Heart right ventricle (tissue), 16 donors: ENCODE measurements around the gene ARID4A. TPM values are rescaled to one million over a fixed set of nuclear protein-coding genes. Genes with fewer than 3 reads are reported as not detected.
A peak's percentile ranks its signal among the peaks of the same experiment; 100 is the strongest.

Source experiments
- ATAC-seq, 8 donors: fragments of 200-7000 bp; cut with Tn5 transposase; one replicate each; pipeline ENCODE4 v1.9.1; 2020; ENCODE audit warnings: mild to moderate bottlenecking in 8 of 8, moderate library complexity in 8 of 8, moderate number of reproducible peaks in 1 of 8
- DNase-seq, 2 donors: peaks; one replicate each; pipeline ENCODE4 v3.0.0-alpha.2; 2020
- H3K27ac ChIP-seq, 10 donors: fragments of 200-600 bp; sonication (generic) in 2 of 10; one replicate each; pipeline versions ENCODE4 v1.5.0 to v1.8.0; 2020 to 2022; ENCODE audit warnings: mild to moderate bottlenecking in 3 of 10
- H3K27me3 ChIP-seq, 7 donors: fragments of 200-600 bp; one replicate each; pipeline ENCODE4 v1.8.0; 2021 to 2022; ENCODE audit warnings: mild to moderate bottlenecking in 2 of 7
- H3K36me3 ChIP-seq, 9 donors: fragments of 200-600 bp; sonication (generic) in 1 of 9; one replicate each; pipeline versions ENCODE4 v1.5.0 to v1.8.0; 2020 to 2022; ENCODE audit warnings: mild to moderate bottlenecking in 2 of 9
- H3K4me1 ChIP-seq, 9 donors: fragments of 200-600 bp; sonication (generic) in 1 of 9; one replicate each; pipeline versions ENCODE4 v1.5.0 to v1.8.0; 2020 to 2022; ENCODE audit warnings: mild to moderate bottlenecking in 4 of 9
- H3K4me3 ChIP-seq, 10 donors: fragments of 200-600 bp; sonication (generic) in 2 of 10; one replicate each; pipeline versions ENCODE4 v1.5.0 to v1.8.0; 2020 to 2022; ENCODE audit warnings: mild to moderate bottlenecking in 7 of 10, moderate library complexity in 2 of 10
- H3K9me3 ChIP-seq, 11 donors: fragments of 200-600 bp in 10 of 11; sonication (generic) in 2 of 11; one replicate each; pipeline versions ENCODE4 v1.5.0 to v1.8.0; 2013 to 2022; ENCODE audit warnings: mild to moderate bottlenecking in 2 of 11, control low read depth in 1 of 11, moderate library complexity in 1 of 11
- WGBS, 2 donors: extraction: QIAGEN DNeasy Blood & Tissue Kit; methylation state at CpG; one replicate each; pipeline ENCODE4 v1.1.7; 2013; ENCODE audit warnings: inconsistent platforms in 1 of 2; 5-methylcytosine and 5-hydroxymethylcytosine counted together
- intact Hi-C, 10 donors: fragments of 100-400 bp; cut with DNase I; formaldehyde crosslinking; loops; one replicate each; pipeline versions ENCODE4 v1.11.1 to v1.14.2; 2022
- polyA plus RNA-seq, 2 donors: library from polyadenylated mRNA; stranded (reverse); fragments of 200-250 nt; gene quantifications; one replicate each; pipeline ENCODE4 v1.2.3, GENCODE V29; 2013
- total RNA-seq, 10 donors: library from RNA; stranded (reverse); fragmentation: NEBNext Ultra II Directional in 3 of 10; extraction: Animal tissue kit (Norgen Biotek cat#: 25700) in 3 of 10; gene quantifications; one replicate each; pipeline versions ENCODE4 v1.2.1 to v1.2.4, GENCODE V29; 2021 to 2023
- TF ChIP-seq, protein P1 (sequence below), 9 donors: fragments of 200-600 bp; sonication (generic) in 2 of 9; IDR thresholded peaks; one replicate each; pipeline versions ENCODE4 v1.5.0 to v1.8.0; 2021 to 2022; ENCODE audit warnings: antibody characterized with exemption in 9 of 9, mild to moderate bottlenecking in 5 of 9, moderate library complexity in 1 of 9
- donor health status: Arrhythmogenic right ventricular cardiomyopathy.
- donor health status: ischemic (EF 13 %, LVEDD 7.1; RV severe dilation, severe dysfunction).
- donor health status: healthy with polysubstance abuse.
- donor health status: DM: no; HTN: yes; CAD: no.
- donor health status: DM: no; HTN: no; CAD: no.
- donor health status: ischemic (EF 25% LVEDD 6.9; RV normal size, moderate dysfunction).
- donor health status: ischemic (EF 25% LVEDD 5.7; RV mildly dilated, moderate dysfunction).
- donor health status: healthy.
- donor health status: DM: yes; HTN: yes; CAD: no.
- donor health status: Ischemic cardiomyopathy.
- donor health status: ischemic (EF 35%, LVEDD 5.7; RV mildly dilated, moderate dysfunction).
- donor health status: nonischemic (EF 11% LVEDD 7.7; RV severe dilation, severe dysfunction).
- donor health status: DM: yes; HTN: yes; CAD: no.
- donor health status: PGD.
- donor health status: ischemic (EF 29% LVEDD 5.4; RV normal size, mild dysfunction).
- donor health status: nonischemic (EF 23%, LVEDD 6.1; RV moderate dilation, normal function).

ARID4A gene
- total and polyA plus RNA-seq, 12 donors: 2.7 to 19.1 (median 17.3) TPM

DNA sequence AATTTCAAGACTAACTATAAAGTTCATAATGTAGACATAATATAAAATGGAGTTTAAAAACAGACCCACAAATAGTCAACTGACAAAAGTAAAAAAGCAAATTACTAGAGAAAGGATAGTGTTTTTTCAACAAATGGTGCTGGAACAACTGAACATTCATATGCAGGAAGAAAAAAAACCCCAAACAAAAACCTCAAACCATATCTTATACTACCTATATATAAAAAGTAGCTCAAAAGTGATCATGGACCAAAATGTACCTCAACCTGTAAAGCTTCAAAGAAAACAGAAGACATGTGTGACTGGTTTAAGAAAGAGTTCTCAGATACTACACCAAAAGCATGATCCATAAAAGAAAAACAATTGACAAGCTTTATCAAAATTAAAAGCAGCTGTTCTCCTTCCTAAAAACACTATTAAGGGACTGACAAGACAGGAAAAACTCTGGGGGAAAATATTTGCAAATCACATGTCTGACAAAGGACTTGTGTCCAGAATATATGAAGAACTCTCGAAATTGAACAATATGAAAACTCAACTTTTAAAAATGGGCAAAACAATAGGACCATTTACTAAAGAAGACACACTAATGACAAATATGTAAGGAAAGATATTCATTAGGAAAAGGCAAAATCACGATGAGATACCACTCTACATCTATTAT, 22.7 kb upstream of the ARID4A start:
- H3K4me1 ChIP-seq: peaks cover 0 to 65% (median 35%) of the 10 kb centered on the region in 9 donors
- peaks cover 0 to 97% (median 38%) of the 10 kb centered on the region in 9 donors for H3K36me3 ChIP-seq
- ATAC-seq: no peak
- intact Hi-C loops: no loop called here
- H3K9me3 ChIP-seq: no peaks in the 10 kb centered on the region
- no peak overlapping the region for H3K4me3 ChIP-seq
- no peak for DNase-seq
- H3K27me3 ChIP-seq: no peaks in the 10 kb centered on the region
- H3K27ac ChIP-seq: no peak overlapping the region
- 62 to 65% methylated on average over 2 of the region's 2 CpGs for WGBS, 2 donors
- TF ChIP-seq, protein P1, sequence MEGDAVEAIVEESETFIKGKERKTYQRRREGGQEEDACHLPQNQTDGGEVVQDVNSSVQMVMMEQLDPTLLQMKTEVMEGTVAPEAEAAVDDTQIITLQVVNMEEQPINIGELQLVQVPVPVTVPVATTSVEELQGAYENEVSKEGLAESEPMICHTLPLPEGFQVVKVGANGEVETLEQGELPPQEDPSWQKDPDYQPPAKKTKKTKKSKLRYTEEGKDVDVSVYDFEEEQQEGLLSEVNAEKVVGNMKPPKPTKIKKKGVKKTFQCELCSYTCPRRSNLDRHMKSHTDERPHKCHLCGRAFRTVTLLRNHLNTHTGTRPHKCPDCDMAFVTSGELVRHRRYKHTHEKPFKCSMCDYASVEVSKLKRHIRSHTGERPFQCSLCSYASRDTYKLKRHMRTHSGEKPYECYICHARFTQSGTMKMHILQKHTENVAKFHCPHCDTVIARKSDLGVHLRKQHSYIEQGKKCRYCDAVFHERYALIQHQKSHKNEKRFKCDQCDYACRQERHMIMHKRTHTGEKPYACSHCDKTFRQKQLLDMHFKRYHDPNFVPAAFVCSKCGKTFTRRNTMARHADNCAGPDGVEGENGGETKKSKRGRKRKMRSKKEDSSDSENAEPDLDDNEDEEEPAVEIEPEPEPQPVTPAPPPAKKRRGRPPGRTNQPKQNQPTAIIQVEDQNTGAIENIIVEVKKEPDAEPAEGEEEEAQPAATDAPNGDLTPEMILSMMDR (IDR thresholded peaks at IDR 0.05): no peak

- WGBS, 2 donors: 74 to 78% methylated on average over 1 of the region's 1 CpG
- peaks cover 0 to 92% (median 34%) of the 10 kb centered on the region in 9 donors for H3K36me3 ChIP-seq
- intact Hi-C loops: no loop called here
These were observed 22.1 kb upstream of the ARID4A start for GRCh38 chr14:58276208-58276607.

GRCh38 chr14:58278177-58278576, 20.2 kb upstream of the ARID4A start:
- H3K9me3 ChIP-seq: no peaks in the 10 kb centered on the region
- TF ChIP-seq, protein P1 (IDR thresholded peaks at IDR 0.05): no peak
- no peak overlapping the region for H3K27ac ChIP-seq
- H3K27me3 ChIP-seq: no peaks in the 10 kb centered on the region
- WGBS, 2 donors: 95 to 97% methylated on average over 8 of the region's 8 CpGs
- DNase-seq (no peak), ATAC-seq (no peak)
- intact Hi-C loops: no loop called here
- no peak overlapping the region for H3K4me3 ChIP-seq
- H3K4me1 ChIP-seq: peaks cover 0 to 65% (median 37%) of the 10 kb centered on the region in 9 donors
- H3K36me3 ChIP-seq: peaks cover 0 to 84% (median 27%) of the 10 kb centered on the region in 9 donors

More at GRCh38 chr14:58276208-58276607, 22.1 kb upstream of the ARID4A start:
- TF ChIP-seq, protein P1 (IDR thresholded peaks at IDR 0.05): no peak
- no peak for ATAC-seq
- Histone ChIP-seq H3K4me1 (peaks cover 0 to 65% (median 37%) of the 10 kb centered on the region in 9 donors), H3K4me3 (no peak overlapping the region), H3K27me3 (no peaks in the 10 kb centered on the region), H3K9me3 (no peaks in the 10 kb centered on the region), H3K27ac (peak overlapping the region in 1 of 10 donors; percentile 3)
- no peak for DNase-seq

GRCh38 chr14:58280954-58281787, 17.2 kb upstream of the ARID4A start:
- peaks cover 0 to 56% (median 46%) of the 10 kb centered on the region in 9 donors for H3K4me1 ChIP-seq
- H3K36me3 ChIP-seq: peaks cover 0 to 84% (median 35%) of the 10 kb centered on the region in 9 donors
- 6 to 10% methylated on average over 4 of the region's 4 CpGs for WGBS, 2 donors
- DNase-seq: peak in 1 of 2 donors; percentile 65
- no peaks in the 10 kb centered on the region for H3K9me3 ChIP-seq
- TF ChIP-seq, protein P1 (IDR thresholded peaks at IDR 0.05): no peak
- peak overlapping the region in 2 of 10 donors; percentile 6 to 18 for H3K4me3 ChIP-seq
- H3K27me3 ChIP-seq: no peaks in the 10 kb centered on the region
- peak; percentile 57 to 90 (median 76) for ATAC-seq
- intact Hi-C loops: no loop called here
- peak overlapping the region in 9 of 10 donors; percentile 49 to 81 (median 78) for H3K27ac ChIP-seq
